Lower leg skin (tissue), 4 donors: ENCODE results near the gene MYO10. TPM values are rescaled to one million over a fixed set of nuclear protein-coding genes. Genes with fewer than 3 reads are reported as not detected.

Source experiments
- DNase-seq, 2 donors: peaks; one replicate each; pipeline ENCODE4 v3.0.0-alpha.2; 2019; ENCODE audit warnings: low spot score in 2 of 2
- H3K4me3 ChIP-seq: fragments of 200-600 bp; sonication (generic); 2 replicates; pipeline ENCODE4 v1.5.1; 2017; ENCODE audit warnings: mild to moderate bottlenecking, low read depth; ENCODE audit not compliant: poor library complexity, severe bottlenecking
- CTCF ChIP-seq, 3 donors: fragments of 450-650 bp; IDR thresholded peaks; one replicate each; pipeline ENCODE4 v1.5.1; 2016; ENCODE audit warnings: antibody characterized with exemption in 3 of 3, mild to moderate bottlenecking in 3 of 3, moderate library complexity in 2 of 3
- POLR2A ChIP-seq, 2 donors: fragments of 450-650 bp; IDR thresholded peaks; one replicate each; pipeline ENCODE4 v1.6.1; 2016 to 2017; ENCODE audit warnings: antibody characterized with exemption in 2 of 2, mild to moderate bottlenecking in 1 of 2, moderate library complexity in 1 of 2
- WGBS, 2 donors: methylation state at CpG; one replicate each; pipeline ENCODE4 v1.1.5; 2018; 5-methylcytosine and 5-hydroxymethylcytosine counted together
- intact Hi-C: fragments of 100-400 bp; cut with DNase I; formaldehyde crosslinking; loops from one replicate; pipeline ENCODE4 v1.15.0; 2023; ENCODE audit warnings: low total_unique reads
- total RNA-seq, 4 donors: library from RNA; depleted of rRNA; stranded (reverse); fragments of >200 nt; gene quantifications; one replicate each; pipeline ENCODE4 v1.1.0, GENCODE V29; 2016

The MYO10 gene
- total RNA-seq, 4 donors from 2014 or later, result 34.7 to 57.4 (median 47.3) TPM

DNA sequence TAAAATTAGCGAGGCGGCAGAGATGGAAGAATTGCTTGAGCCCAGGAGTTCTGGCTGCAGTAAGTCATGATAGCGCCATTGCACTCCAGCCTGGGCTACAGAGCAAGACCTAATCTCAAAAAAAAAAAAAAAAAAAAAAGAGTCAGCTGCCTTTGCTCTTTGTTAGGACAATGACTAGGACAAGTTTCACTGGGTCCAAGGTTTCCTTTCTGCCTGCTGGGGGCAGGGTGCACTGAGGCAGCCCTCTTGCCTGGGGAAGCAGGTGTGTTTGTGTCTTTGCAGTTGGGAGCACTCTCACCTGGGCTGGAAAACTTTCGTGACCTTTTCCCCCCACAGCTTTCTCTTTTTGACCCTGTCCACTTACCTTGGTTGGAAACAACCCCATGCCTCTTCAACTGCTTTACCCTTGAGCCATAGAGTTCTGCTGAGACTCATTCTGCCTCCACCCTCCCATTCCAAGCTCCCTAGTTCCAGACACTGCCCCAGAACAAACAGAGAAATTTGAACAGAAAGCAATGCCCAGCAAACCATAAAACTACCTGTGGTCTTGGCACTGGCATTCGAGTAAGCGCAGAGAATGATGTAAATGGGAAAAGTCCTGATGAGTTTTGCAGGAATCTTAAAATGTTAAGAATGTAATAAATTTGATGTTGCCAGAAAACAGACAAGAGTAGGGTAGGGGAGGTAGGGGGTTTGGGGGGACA lies 17.0 kb upstream of the MYO10 start:
- WGBS, 2 donors, result 88 to 89% methylated on average over 6 of the region's 6 CpGs

DNA sequence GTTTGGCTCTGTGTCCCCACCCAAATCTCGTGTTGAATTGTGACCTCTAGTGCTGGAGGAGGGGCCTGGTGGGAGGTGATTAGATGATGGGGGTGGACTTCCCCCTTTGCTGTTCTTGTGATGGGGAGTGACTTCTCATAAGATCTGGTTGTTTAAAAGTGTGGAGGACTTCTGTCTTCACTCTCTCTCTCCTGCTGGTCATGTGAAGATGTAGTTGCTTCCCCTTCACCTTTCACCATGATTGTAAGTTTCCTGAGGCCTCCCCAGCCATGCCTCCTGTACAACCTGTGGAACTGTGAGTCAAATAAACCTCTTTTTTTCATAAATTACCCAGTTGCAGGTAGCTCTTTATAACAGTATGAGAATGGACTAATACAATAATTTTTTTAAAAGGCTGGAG lies 10.6 kb upstream of the MYO10 start:
- WGBS, 2 donors, result 68 to 96% methylated on average over 1 of the region's 1 CpG
- intact Hi-C loops, result no loop called here
- no peak for TF ChIP-seq POLR2A (IDR thresholded peaks at IDR 0.05)
- TF ChIP-seq CTCF (IDR thresholded peaks at IDR 0.05), result no peak

More for the DNA sequence above, 17.0 kb upstream of the MYO10 start:
- DNase-seq, result peak in 1 of 2 donors; percentile 50
- no peak overlapping the region for H3K4me3 ChIP-seq
- TF ChIP-seq POLR2A (IDR thresholded peaks at IDR 0.05) (no peak), CTCF (IDR thresholded peaks at IDR 0.05) (no peak)
- intact Hi-C loops, result no loop called here

DNA sequence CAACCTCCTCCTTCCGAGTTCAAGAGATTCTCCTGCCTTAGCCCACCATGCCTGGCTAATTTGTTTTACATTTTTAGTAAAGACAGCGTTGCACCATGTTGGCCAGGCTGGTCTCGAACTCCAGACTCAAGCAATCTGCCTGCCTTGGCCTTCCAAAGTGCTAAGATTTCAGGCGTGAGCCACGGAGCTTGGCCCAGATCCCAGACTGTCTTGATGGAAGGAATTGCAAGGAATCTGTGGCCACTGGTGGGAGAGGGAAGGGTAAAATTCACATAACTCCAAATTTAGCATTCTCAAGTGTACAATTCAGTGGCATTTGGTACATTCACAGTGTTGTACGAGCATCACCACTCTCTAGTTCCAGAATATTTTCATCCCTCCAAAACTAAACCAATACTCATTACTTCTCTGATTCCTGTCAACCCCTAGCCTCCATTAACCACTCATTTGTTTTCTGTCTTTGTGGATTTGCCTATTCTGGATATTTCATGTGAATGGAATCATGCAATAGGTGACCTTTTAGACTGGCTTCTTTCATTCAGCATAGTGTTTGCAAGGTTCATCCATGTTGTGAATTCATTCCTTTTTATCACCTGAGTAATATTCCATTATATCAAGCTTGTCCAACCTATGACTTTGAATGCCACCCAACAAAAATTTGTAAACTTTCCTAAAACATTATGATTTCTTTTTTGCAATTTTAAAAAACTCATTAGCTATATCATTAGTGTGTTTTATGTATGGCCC lies 8.9 kb upstream of the MYO10 start:
- no peak overlapping the region for H3K4me3 ChIP-seq
- 71 to 76% methylated on average over 6 of the region's 6 CpGs for WGBS, 2 donors
- intact Hi-C loops, result no loop called here
- DNase-seq, result peak in 1 of 2 donors; percentile 46
- no peak for TF ChIP-seq CTCF (IDR thresholded peaks at IDR 0.05)
- TF ChIP-seq POLR2A (IDR thresholded peaks at IDR 0.05), result no peak

More for the DNA sequence above, 10.6 kb upstream of the MYO10 start:
- no peak for DNase-seq
- no peak overlapping the region for H3K4me3 ChIP-seq

GRCh38 chr5:16943846-16944678 lies 8.0 kb upstream of the MYO10 start:
- intact Hi-C loops, result no loop called here
- no peak for TF ChIP-seq CTCF (IDR thresholded peaks at IDR 0.05)
- TF ChIP-seq POLR2A (IDR thresholded peaks at IDR 0.05), result no peak
- no peak for DNase-seq
- WGBS, 2 donors, result 84 to 86% methylated on average over 15 of the region's 15 CpGs
- no peak overlapping the region for H3K4me3 ChIP-seq

DNA sequence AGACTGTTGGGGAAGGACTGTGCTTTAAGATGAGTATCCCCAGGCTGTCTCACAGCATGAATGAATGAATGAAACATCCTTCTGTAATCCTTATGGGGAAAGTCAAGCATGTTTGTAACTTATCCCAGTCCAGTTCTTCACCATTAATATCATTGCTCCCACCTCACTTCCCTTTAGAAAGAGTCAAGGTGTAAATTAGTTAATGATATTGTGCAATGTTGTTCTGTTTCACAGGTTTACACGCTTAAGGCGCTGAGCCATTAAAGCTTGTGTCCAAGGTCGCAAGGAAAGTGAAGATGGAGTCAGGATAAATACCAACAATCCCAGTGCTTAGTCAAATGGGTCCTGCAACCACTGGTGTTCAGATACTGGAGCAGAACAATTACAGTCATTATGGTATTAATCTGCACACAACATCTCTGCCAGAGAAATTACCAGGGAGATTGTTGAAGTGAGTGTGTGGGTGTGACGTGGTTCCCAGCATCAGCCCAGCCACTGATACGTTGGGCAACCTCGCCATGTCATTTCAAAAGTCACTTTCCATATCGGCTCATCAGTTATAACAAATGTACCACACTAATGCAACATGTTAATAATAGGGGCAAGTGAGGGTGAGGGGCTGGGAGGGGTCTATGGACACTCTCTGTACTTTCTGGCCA lies 1.5 kb upstream of the MYO10 start:
- no peak for TF ChIP-seq POLR2A (IDR thresholded peaks at IDR 0.05)
- no peak for TF ChIP-seq CTCF (IDR thresholded peaks at IDR 0.05)
- 59 to 65% methylated on average over 7 of the region's 7 CpGs for WGBS, 2 donors
- H3K4me3 ChIP-seq, result no peak overlapping the region
- no peak for DNase-seq
- intact Hi-C loops, result no loop called here
